CD4-positive, CD25-positive, alpha-beta regulatory T cell (primary cell): ENCODE measurements around the gene YBX2. TPM values are rescaled to one million over a fixed set of nuclear protein-coding genes. Genes with fewer than 3 reads are reported as not detected.

Experiments used
- ATAC-seq, 2 donors: fragments of 150-1000 bp; cut with Tn5 transposase; one replicate each; pipeline ENCODE4 v1.10.0; 2021; ENCODE audit warnings: low read depth in 2 of 2, moderate number of reproducible peaks in 2 of 2, moderate library complexity in 1 of 2
- DNase-seq, 3 donors: peaks; one replicate each; pipeline versions ENCODE4 v3.0.0 to v3.0.0-alpha.2; 2012 to 2022; ENCODE audit warnings: mixed read lengths in 1 of 3
- H3K27ac ChIP-seq: one replicate; pipeline ENCODE4 v1.7.0; 2013; ENCODE audit warnings: mild to moderate bottlenecking, low read length; ENCODE audit not compliant: insufficient read depth, poor library complexity, severe bottlenecking
- H3K27me3 ChIP-seq: one replicate; pipeline ENCODE4 v1.7.0; 2013; ENCODE audit warnings: low read length; ENCODE audit not compliant: control insufficient read depth, insufficient read depth
- H3K36me3 ChIP-seq: one replicate; pipeline ENCODE4 v1.7.0; 2013; ENCODE audit warnings: mild to moderate bottlenecking, low read length, moderate library complexity; ENCODE audit not compliant: control insufficient read depth, insufficient read depth
- H3K4me1 ChIP-seq: 2 replicates; pipeline ENCODE4 v1.7.0; 2013; ENCODE audit warnings: mild to moderate bottlenecking, low read length; ENCODE audit not compliant: insufficient read depth, control insufficient read depth, poor library complexity, severe bottlenecking
- H3K4me3 ChIP-seq: one replicate; pipeline ENCODE4 v1.7.0; 2013; ENCODE audit warnings: low read depth, mild to moderate bottlenecking, low read length, moderate library complexity
- H3K9me3 ChIP-seq, 2 experiments: 1 replicate in 1 of 2; 2 replicates in 1 of 2; pipeline ENCODE4 v1.7.0; 2013; ENCODE audit warnings: low read length in 2 of 2, mild to moderate bottlenecking in 1 of 2, moderate library complexity in 1 of 2; ENCODE audit not compliant: control insufficient read depth in 2 of 2
- H3K27ac Mint-ChIP-seq, 3 donors: one replicate each; pipeline ENCODE4 v1.8.0; 2020 to 2022; ENCODE audit warnings: mild to moderate bottlenecking in 3 of 3, mixed read lengths in 3 of 3, moderate library complexity in 2 of 3
- H3K27me3 Mint-ChIP-seq: one replicate; pipeline ENCODE4 v1.8.0; 2022; ENCODE audit warnings: mild to moderate bottlenecking, mixed read lengths
- H3K36me3 Mint-ChIP-seq: one replicate; pipeline ENCODE4 v1.8.0; 2020; ENCODE audit warnings: mixed read lengths
- H3K4me1 Mint-ChIP-seq, 4 donors: one replicate each; pipeline ENCODE4 v1.8.0; 2020 to 2022; ENCODE audit warnings: mixed read lengths in 4 of 4, mild to moderate bottlenecking in 1 of 4
- H3K4me3 Mint-ChIP-seq, 4 donors: one replicate each; pipeline ENCODE4 v1.8.0; 2020 to 2022; ENCODE audit warnings: mild to moderate bottlenecking in 4 of 4, mixed read lengths in 4 of 4, moderate library complexity in 3 of 4
- H3K9me3 Mint-ChIP-seq, 7 donors: one replicate each; pipeline ENCODE4 v1.8.0; 2020 to 2022; ENCODE audit warnings: mixed read lengths in 7 of 7, mild to moderate bottlenecking in 3 of 7, moderate library complexity in 2 of 7
- polyA plus RNA-seq, 4 donors: library from polyadenylated mRNA; unstranded; fragments of 300-500 nt; fragmentation: Illumina TruSeq; gene quantifications; one replicate each; pipeline ENCODE4 v1.2.3, GENCODE V29; 2021
- total RNA-seq: library from RNA; stranded (reverse); gene quantifications from one replicate; pipeline ENCODE4 v1.2.3, GENCODE V29; 2022

The YBX2 gene
- total and polyA plus RNA-seq, 5 donors from 2014 or later = not detected

DNA sequence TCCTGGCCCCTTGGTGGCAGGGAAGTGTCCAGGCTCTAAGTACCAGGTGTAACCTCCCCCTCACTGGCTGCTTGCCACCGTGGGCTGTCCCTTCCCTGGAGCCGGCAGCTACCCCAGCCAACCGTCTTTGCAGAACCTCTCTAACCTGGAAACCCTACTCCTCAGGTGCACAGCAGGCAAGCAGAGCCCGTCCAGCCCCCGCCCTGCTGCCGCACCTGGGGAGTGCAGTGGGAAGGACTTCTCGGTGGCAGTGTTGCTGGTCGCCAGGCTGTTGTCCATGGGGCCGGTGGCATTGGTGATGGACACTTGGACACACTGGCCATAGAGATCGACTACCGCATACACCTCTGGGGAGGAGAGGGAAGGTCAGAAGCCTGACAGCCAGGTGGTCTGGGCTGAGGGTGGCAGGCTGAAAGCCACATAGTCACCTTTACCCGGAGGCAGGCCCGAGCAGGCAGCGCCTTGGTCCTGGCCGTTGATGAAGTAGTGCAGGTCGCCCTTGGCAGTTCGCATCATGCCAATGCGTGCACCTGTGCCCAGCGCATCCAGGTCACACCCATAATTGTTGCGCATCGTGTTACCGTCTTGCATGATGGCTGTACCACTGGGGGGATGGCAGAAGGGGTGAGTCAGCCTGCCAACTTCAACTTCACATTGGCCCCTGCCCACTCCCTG, 28.2 kb upstream of the YBX2 start:
- Mint-ChIP-seq H3K36me3 (peaks cover 13% of the 10 kb centered on the region), H3K27ac (no peak overlapping the region), H3K27me3 (no peaks in the 10 kb centered on the region), H3K4me3 (no peak overlapping the region), H3K4me1 (peaks cover 0 to 10% (median under 1%) of the 10 kb centered on the region in 4 donors), H3K9me3 (no peaks in the 10 kb centered on the region)
- ATAC-seq (no peak), DNase-seq (no peak)
- Histone ChIP-seq H3K27ac (no peak overlapping the region), H3K4me1 (peaks cover 7% of the 10 kb centered on the region), H3K27me3 (no peaks in the 10 kb centered on the region), H3K9me3 (no peaks in the 10 kb centered on the region), H3K4me3 (no peak overlapping the region), H3K36me3 (peaks cover 55% of the 10 kb centered on the region)

DNA sequence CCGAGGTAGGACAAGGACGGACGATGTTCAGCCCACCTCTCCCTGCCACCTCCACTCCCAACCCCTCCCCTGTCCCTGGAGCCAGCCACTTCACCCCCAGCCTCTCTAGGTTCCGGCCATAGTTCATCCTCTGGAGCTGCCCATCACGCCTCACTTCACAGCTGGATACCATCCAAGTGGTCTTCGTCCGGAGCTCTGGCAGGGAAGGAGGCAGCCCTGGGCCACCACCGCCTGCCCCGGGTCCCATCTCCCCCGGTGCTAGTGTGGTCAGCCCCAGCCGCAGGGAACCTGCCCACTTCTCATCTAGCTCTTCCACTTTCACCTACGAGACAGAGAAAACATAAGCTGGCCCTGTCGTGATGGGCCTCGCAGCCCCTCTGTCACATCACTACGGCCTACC, 27.0 kb upstream of the YBX2 start:
- peak overlapping the region in 1 of 4 donors; percentile 67 for H3K4me3 Mint-ChIP-seq
- H3K36me3 ChIP-seq = peaks cover 56% of the 10 kb centered on the region

DNA sequence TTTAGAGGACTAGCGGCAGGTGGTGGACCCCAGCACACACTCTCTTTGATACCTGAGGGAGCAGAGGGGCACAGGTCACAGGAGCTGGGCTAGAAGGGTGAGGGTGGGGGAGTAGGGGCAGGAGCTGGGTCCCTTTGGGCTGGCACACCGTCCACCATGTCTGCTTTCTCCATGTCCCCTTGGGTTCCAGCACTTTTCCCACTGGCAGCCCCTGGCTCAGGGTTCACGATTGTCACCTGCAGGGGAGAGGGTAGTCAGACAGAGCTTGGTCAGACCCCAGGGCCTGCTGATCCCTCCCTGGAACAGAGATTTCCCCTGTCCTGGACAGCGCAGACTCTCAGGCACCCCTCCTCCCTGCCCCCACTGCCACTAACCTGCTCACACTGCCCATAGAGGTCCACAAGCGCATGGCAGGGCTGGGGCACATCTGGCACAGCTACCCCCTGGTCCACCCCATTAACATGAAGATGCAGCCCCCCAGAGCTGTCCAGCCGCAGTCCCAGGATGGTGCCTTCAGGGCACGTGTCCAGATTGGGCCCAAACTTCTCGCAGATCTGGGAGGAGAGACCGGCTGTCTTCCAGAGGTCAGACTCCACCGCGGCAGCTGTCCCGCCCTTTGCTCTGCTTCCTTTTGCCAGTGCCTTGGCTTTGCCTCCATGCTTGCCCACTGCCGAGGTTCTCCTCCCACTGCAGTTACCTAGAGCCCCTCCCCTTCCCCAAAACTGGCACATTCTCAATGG, 23.9 kb upstream of the YBX2 start:
- H3K4me1 ChIP-seq = peaks cover 22% of the 10 kb centered on the region
- H3K27me3 ChIP-seq = no peaks in the 10 kb centered on the region
- peak overlapping the region in 3 of 4 donors; percentile 24 to 86 (median 69) for H3K4me3 Mint-ChIP-seq
- H3K36me3 ChIP-seq = peaks cover 56% of the 10 kb centered on the region
- no peaks in the 10 kb centered on the region for H3K9me3 Mint-ChIP-seq
- H3K4me1 Mint-ChIP-seq = peaks cover 0 to 26% (median 8%) of the 10 kb centered on the region in 4 donors
- H3K36me3 Mint-ChIP-seq = peaks cover 14% of the 10 kb centered on the region
- H3K27ac ChIP-seq = no peak overlapping the region
- DNase-seq (no peak), ATAC-seq (no peak)
- H3K4me3 ChIP-seq = no peak overlapping the region
- no peaks in the 10 kb centered on the region for H3K27me3 Mint-ChIP-seq
- H3K9me3 ChIP-seq = no peaks in the 10 kb centered on the region
- H3K27ac Mint-ChIP-seq = peak overlapping the region in 1 of 3 donors; percentile 25

More for the DNA sequence above, 27.0 kb upstream of the YBX2 start:
- no peaks in the 10 kb centered on the region for H3K27me3 Mint-ChIP-seq
- ATAC-seq (no peak), DNase-seq (no peak)
- peaks cover 7% of the 10 kb centered on the region for H3K4me1 ChIP-seq
- no peaks in the 10 kb centered on the region for H3K27me3 ChIP-seq
- peaks cover 0 to 9% (median 0%) of the 10 kb centered on the region in 4 donors for H3K4me1 Mint-ChIP-seq
- no peak overlapping the region for H3K27ac ChIP-seq
- H3K4me3 ChIP-seq = no peak overlapping the region
- H3K27ac Mint-ChIP-seq = no peak overlapping the region
- peaks cover 10% of the 10 kb centered on the region for H3K36me3 Mint-ChIP-seq
- no peaks in the 10 kb centered on the region for H3K9me3 Mint-ChIP-seq
- no peaks in the 10 kb centered on the region for H3K9me3 ChIP-seq

DNA sequence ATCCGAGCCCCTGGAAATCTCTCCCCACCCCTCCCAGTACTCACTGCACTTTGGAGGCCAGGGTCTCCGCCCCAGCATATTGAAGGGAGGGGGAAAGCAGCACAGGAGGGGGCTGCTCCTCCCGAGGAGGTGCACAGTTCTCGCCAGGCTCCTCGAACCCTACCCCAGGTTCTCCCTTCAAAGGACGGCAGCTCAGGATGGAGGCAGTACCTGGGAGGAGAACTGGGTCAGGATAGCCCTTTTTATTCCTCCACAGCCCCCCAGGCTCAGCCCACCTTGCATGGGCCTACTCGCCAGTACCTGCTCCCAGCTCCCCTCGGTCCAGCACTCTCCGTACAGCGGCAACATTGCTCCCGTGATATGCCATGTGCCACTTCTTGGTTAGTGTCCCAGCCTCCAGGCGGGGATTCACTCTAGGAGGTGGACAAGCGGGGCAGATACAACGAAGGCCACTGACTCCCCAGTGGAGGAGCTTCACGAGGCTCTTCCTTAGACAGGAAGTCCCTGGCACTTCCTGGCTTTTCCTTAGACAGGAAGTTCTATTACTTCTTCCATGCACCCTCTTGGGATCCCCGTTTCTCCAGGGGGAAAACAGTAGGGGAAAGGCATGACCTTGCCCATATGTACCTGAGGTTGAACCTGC, 22.8 kb upstream of the YBX2 start:
- no peak overlapping the region for H3K27ac ChIP-seq
- Mint-ChIP-seq H3K4me3 (peak overlapping the region; percentile 58 to 86 (median 68)), H3K27me3 (no peaks in the 10 kb centered on the region), H3K9me3 (no peaks in the 10 kb centered on the region), H3K27ac (peak overlapping the region in 1 of 3 donors; percentile 51), H3K36me3 (peaks cover 23% of the 10 kb centered on the region), H3K4me1 (peaks cover 0 to 36% (median 12%) of the 10 kb centered on the region in 4 donors)
- H3K36me3 ChIP-seq = peaks cover 57% of the 10 kb centered on the region
- H3K4me1 ChIP-seq = peaks cover 31% of the 10 kb centered on the region
- H3K9me3 ChIP-seq = no peaks in the 10 kb centered on the region
- DNase-seq = no peak
- ATAC-seq = no peak
- no peaks in the 10 kb centered on the region for H3K27me3 ChIP-seq
- no peak overlapping the region for H3K4me3 ChIP-seq

DNA sequence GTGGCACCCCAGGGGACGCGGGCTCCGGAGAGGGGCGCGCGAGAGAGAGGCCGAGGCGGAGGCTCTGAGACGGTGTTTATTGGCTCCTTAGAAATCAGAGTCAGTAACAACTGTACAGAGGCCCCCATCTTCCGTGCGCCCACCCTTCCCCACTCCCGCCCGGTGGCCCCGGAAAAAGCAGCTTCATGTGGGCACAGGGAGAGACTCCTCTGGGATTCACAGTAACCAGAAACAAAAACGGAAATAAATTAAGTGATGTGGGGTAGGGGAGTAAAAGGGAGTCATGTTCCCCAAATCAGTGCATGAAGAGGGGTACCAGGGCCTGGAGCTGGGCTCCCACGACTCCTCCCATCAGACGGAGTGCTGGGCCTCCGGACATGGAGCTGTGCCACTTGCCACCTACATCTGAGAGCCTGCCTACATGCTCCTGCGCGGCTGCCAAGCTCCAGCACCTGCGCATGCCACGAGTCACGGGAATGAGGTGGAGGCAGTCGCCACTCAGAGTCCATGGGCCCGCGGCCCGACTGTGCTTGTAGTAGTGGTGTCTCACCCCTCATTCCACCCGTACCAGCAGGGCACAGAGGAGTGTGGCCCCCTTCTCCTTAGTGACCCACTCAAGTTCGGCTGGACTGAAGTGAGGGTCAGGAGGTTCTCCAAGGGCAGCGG, 21.3 kb upstream of the YBX2 start:
- ATAC-seq (no peak), DNase-seq (no peak)
- H3K27ac Mint-ChIP-seq = peak overlapping the region; percentile 93 to 96 (median 95)
- Histone ChIP-seq H3K4me1 (peaks cover 41% of the 10 kb centered on the region), H3K27ac (peak overlapping the region; percentile 88), H3K4me3 (peak overlapping the region; percentile 54), H3K9me3 (no peaks in the 10 kb centered on the region), H3K36me3 (peaks cover 56% of the 10 kb centered on the region), H3K27me3 (no peaks in the 10 kb centered on the region)
- H3K4me1 Mint-ChIP-seq = peaks cover 1 to 50% (median 16%) of the 10 kb centered on the region in 4 donors
- H3K4me3 Mint-ChIP-seq = peak overlapping the region; percentile 91 to 99 (median 94)
- H3K27me3 Mint-ChIP-seq = no peaks in the 10 kb centered on the region
- H3K36me3 Mint-ChIP-seq = peaks cover 27% of the 10 kb centered on the region
- no peaks in the 10 kb centered on the region for H3K9me3 Mint-ChIP-seq

DNA sequence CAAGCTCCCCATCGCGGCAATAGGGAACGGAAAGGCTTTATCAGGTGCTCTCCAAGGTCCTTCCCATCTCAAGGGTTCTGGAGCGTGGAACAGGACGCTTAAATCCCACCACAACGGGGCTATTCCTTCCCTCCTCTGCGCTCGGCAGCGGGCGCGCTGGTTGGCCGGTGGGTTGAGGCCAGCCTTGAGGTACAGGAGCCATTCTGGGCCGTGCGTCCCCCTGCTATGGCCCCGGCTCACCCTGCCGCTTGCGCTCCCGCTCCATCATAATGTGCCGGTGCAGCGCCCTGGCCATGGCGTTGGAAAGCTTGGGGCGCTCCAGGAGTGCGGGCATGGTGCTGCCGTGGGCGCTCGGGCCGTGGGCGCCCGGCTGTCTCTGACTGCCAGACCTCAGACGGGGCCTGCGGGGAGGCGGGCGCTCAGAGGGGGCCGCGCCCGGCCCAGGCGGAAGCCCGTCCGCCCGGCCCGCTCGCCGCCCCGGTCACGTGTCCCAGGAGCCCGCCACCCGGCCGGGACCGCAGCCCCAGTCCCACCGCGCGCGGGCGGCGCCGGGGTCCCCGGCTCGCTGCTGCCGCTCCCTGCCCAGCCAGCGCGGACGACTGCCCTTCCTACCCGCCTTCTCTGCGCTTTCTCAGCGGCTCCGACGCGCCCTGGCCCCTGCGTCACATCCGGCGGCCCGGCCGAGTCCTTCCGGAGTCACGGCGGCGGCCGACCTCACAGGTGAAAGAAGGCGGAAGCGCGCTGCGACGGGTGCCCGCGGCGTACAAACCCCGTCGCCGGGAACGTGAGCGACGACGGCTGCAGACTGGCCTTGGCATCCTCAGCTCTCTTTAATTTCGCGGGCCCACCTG, 20.5 kb upstream of the YBX2 start, which contains the start of gene GPS2:
Gene GPS2 (minus strand): TSS at position 642 of the 851 bp plus-strand sequence. CDS start 308 bp downstream, at position 334.
- Mint-ChIP-seq H3K4me1 (peaks cover 6 to 57% (median 24%) of the 10 kb centered on the region in 4 donors), H3K36me3 (peaks cover 35% of the 10 kb centered on the region), H3K27me3 (no peaks in the 10 kb centered on the region), H3K9me3 (peaks cover 0 to 2% (median 0%) of the 10 kb centered on the region in 7 donors), H3K4me3 (peak within 1 kb of the TSS; percentile 91 to 99 (median 94)), H3K27ac (peak within 1 kb of the TSS; percentile 93 to 96 (median 95))
- peak within 1 kb of the TSS; percentile 88 for H3K27ac ChIP-seq
- peaks cover 59% of the 10 kb centered on the region for H3K36me3 ChIP-seq
- DNase-seq = peak; percentile 92 to 95 (median 94)
- no peaks in the 10 kb centered on the region for H3K27me3 ChIP-seq
- peak within 1 kb of the TSS; percentile 84 for H3K4me3 ChIP-seq
- ATAC-seq = peak; percentile 89 to 92
- no peaks in the 10 kb centered on the region for H3K9me3 ChIP-seq
- H3K4me1 ChIP-seq = peaks cover 49% of the 10 kb centered on the region
